NCI-H1930 (cell line): ENCODE measurements around the gene CASP2.

Experiments
- DNase-seq, 2 experiments: peaks; one replicate each; lab custom pipeline; 2025; lab: John Stamatoyannopoulos, UW

The CASP2 gene

GRCh38 chr7:143287935-143288826 lies at the start of gene CASP2:
TSS of gene CASP2 (plus strand) at chr7:143288351. CDS start at chr7:143288456, 105 bp downstream.
- peak; percentile 93 to 96 for DNase-seq

- no peak for DNase-seq
Observed at GRCh38 chr7:143239813-143240212, 48.3 kb upstream of the CASP2 start.

GRCh38 chr7:143240291-143241168 lies 47.6 kb upstream of the CASP2 start:
- DNase-seq: peak; percentile 21 to 58

GRCh38 chr7:143242306-143242705 lies 45.8 kb upstream of the CASP2 start:
- no peak for DNase-seq

GRCh38 chr7:143243111-143243510 lies 45.0 kb upstream of the CASP2 start:
- DNase-seq: no peak

GRCh38 chr7:143243614-143244013 lies 44.5 kb upstream of the CASP2 start:
- no peak for DNase-seq

GRCh38 chr7:143244321-143244720 lies 43.8 kb upstream of the CASP2 start:
- DNase-seq: no peak

- DNase-seq: peak in 1 of 2 experiments; percentile 18
Observed at GRCh38 chr7:143245123-143245522, 43.0 kb upstream of the CASP2 start.

GRCh38 chr7:143247372-143247771 lies 40.8 kb upstream of the CASP2 start:
- no peak for DNase-seq

- DNase-seq: no peak
Observed at GRCh38 chr7:143248761-143249354, 39.3 kb upstream of the CASP2 start.

- DNase-seq: no peak
Observed at GRCh38 chr7:143250199-143250598, 38.0 kb upstream of the CASP2 start.

- DNase-seq: no peak
Observed at GRCh38 chr7:143250822-143251221, 37.3 kb upstream of the CASP2 start.

GRCh38 chr7:143252006-143252405 lies 36.1 kb upstream of the CASP2 start:
- DNase-seq: no peak

- no peak for DNase-seq
Observed at GRCh38 chr7:143255564-143255963, 32.6 kb upstream of the CASP2 start.

- no peak for DNase-seq
Observed at GRCh38 chr7:143256325-143256724, 31.8 kb upstream of the CASP2 start.

GRCh38 chr7:143256932-143257331 lies 31.2 kb upstream of the CASP2 start:
- no peak for DNase-seq

- no peak for DNase-seq
Observed at GRCh38 chr7:143257501-143257900, 30.6 kb upstream of the CASP2 start.

- DNase-seq: no peak
Observed at GRCh38 chr7:143258831-143259230, 29.3 kb upstream of the CASP2 start.

- no peak for DNase-seq
Observed at GRCh38 chr7:143259765-143260164, 28.4 kb upstream of the CASP2 start.

GRCh38 chr7:143261901-143262300 lies 26.2 kb upstream of the CASP2 start:
- no peak for DNase-seq

- DNase-seq: peak; percentile 45 to 64
Observed at GRCh38 chr7:143263266-143264195, 24.6 kb upstream of the CASP2 start, which contains the start of gene GSTK1. TSS of gene GSTK1 (plus strand) at chr7:143263441. CDS start at chr7:143263514, 73 bp downstream.
